Gastrocnemius medialis (tissue), 4 donors: Measurements from ENCODE around the gene IL6.

Experiments
- POLR2A ChIP-seq, 2 donors: fragments of 450-650 bp; IDR thresholded peaks; one replicate each; pipeline ENCODE4 v1.6.1; 2017; ENCODE audit warnings: antibody characterized with exemption in 2 of 2, mild to moderate bottlenecking in 2 of 2, moderate library complexity in 2 of 2
- TF ChIP-seq, protein P1 (sequence below), 5 experiments: fragments of 450-650 bp in 3 of 5; fragments of 200-600 bp in 2 of 5; sonication (generic) in 2 of 5; IDR thresholded peaks in 4 of 5; conservative IDR thresholded peaks in 1 of 5; 1 replicate in 4 of 5; 2 replicates in 1 of 5; pipeline ENCODE4 v1.5.1; 2016 to 2019; ENCODE audit warnings: antibody characterized with exemption in 5 of 5, mild to moderate bottlenecking in 3 of 5, moderate library complexity in 3 of 5

GRCh38 chr7:22776964-22777363 lies 50.0 kb downstream of the IL6 start:
- TF ChIP-seq, protein P1, sequence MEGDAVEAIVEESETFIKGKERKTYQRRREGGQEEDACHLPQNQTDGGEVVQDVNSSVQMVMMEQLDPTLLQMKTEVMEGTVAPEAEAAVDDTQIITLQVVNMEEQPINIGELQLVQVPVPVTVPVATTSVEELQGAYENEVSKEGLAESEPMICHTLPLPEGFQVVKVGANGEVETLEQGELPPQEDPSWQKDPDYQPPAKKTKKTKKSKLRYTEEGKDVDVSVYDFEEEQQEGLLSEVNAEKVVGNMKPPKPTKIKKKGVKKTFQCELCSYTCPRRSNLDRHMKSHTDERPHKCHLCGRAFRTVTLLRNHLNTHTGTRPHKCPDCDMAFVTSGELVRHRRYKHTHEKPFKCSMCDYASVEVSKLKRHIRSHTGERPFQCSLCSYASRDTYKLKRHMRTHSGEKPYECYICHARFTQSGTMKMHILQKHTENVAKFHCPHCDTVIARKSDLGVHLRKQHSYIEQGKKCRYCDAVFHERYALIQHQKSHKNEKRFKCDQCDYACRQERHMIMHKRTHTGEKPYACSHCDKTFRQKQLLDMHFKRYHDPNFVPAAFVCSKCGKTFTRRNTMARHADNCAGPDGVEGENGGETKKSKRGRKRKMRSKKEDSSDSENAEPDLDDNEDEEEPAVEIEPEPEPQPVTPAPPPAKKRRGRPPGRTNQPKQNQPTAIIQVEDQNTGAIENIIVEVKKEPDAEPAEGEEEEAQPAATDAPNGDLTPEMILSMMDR (IDR thresholded peaks at IDR 0.05 in 4 of 5, conservative IDR thresholded peaks at IDR 0.05 in 1 of 5), result no peak
- TF ChIP-seq POLR2A (IDR thresholded peaks at IDR 0.05), result no peak
